ENCODE results near the gene FARP2.

The FARP2 gene

GRCh38 chr2:241364781-241365180 is 8.7 kb downstream of the FARP2 start:
- H3K36me3 ChIP-seq (ENCODE audit: insufficient read depth), result no peaks in the 10 kb centered on the region
- H2AFZ ChIP-seq (ENCODE audit: low read depth), result no peak overlapping the region
- H3K79me2 ChIP-seq (ENCODE audit: insufficient read depth, low read depth), result peaks cover 63% of the 10 kb centered on the region
- no peak overlapping the region for H3K4me3 ChIP-seq (IDR thresholded peaks at IDR 0.05; ENCODE audit: insufficient read depth, low read depth, low read length)
- no peaks in the 10 kb centered on the region; the same call in 1 of the 2 replicates for H4K20me1 ChIP-seq (ENCODE audit: insufficient read depth)
- no peak overlapping the region for H3K27ac ChIP-seq
- H3K4me1 ChIP-seq (ENCODE audit: low read depth, poor library complexity, severe bottlenecking), result peaks cover 56% of the 10 kb centered on the region
- TF ChIP-seq CTCF (conservative IDR thresholded peaks at IDR 0.05; ENCODE audit: low read depth, low read length), result no peak
- H3K9ac ChIP-seq, result no peak overlapping the region
- H3K27me3 ChIP-seq (ENCODE audit: insufficient read depth, low read depth), result no peaks in the 10 kb centered on the region
- H3K4me2 ChIP-seq, result no peak overlapping the region

GRCh38 chr2:241366678-241367077 is 10.6 kb downstream of the FARP2 start:
- Histone ChIP-seq H3K4me1 (ENCODE audit: low read depth, poor library complexity, severe bottlenecking) (peaks cover 48% of the 10 kb centered on the region), H3K27me3 (ENCODE audit: insufficient read depth, low read depth) (no peaks in the 10 kb centered on the region), H3K36me3 (ENCODE audit: insufficient read depth) (no peaks in the 10 kb centered on the region), H3K4me2 (peak overlapping the region; percentile 44; the same call in 1 of the 2 replicates), H3K4me3 (IDR thresholded peaks at IDR 0.05; ENCODE audit: insufficient read depth, low read depth, low read length) (no peak overlapping the region), H2AFZ (ENCODE audit: low read depth) (no peak overlapping the region), H3K27ac (peak overlapping the region; percentile 20; the same call in 1 of the 2 replicates), H4K20me1 (ENCODE audit: insufficient read depth) (peaks cover 3% of the 10 kb centered on the region; the same call in 1 of the 2 replicates), H3K79me2 (ENCODE audit: insufficient read depth, low read depth) (peaks cover 63% of the 10 kb centered on the region; the same call in 1 of the 2 replicates), H3K9ac (no peak overlapping the region)
- TF ChIP-seq CTCF (conservative IDR thresholded peaks at IDR 0.05; ENCODE audit: low read depth, low read length), result no peak

- Histone ChIP-seq H3K27me3 (ENCODE audit: insufficient read depth, low read depth) (no peaks in the 10 kb centered on the region), H3K9ac (no peak overlapping the region), H3K27ac (no peak overlapping the region), H3K4me3 (IDR thresholded peaks at IDR 0.05; ENCODE audit: insufficient read depth, low read depth, low read length) (no peak overlapping the region), H3K79me2 (ENCODE audit: insufficient read depth, low read depth) (peaks cover 79% of the 10 kb centered on the region; the same call in 1 of the 2 replicates), H2AFZ (ENCODE audit: low read depth) (no peak overlapping the region), H3K4me1 (ENCODE audit: low read depth, poor library complexity, severe bottlenecking) (peaks cover 53% of the 10 kb centered on the region), H3K36me3 (ENCODE audit: insufficient read depth) (no peaks in the 10 kb centered on the region), H4K20me1 (ENCODE audit: insufficient read depth) (peaks cover 7% of the 10 kb centered on the region; the same call in 1 of the 2 replicates), H3K4me2 (no peak overlapping the region)
- no peak for TF ChIP-seq CTCF (conservative IDR thresholded peaks at IDR 0.05; ENCODE audit: low read depth, low read length)
Observed at GRCh38 chr2:241368643-241369042, 12.6 kb downstream of the FARP2 start.

- Histone ChIP-seq H3K4me3 (IDR thresholded peaks at IDR 0.05; ENCODE audit: insufficient read depth, low read depth, low read length) (no peak overlapping the region), H4K20me1 (ENCODE audit: insufficient read depth) (peaks cover 7% of the 10 kb centered on the region; the same call in 1 of the 2 replicates), H3K36me3 (ENCODE audit: insufficient read depth) (no peaks in the 10 kb centered on the region), H3K27ac (no peak overlapping the region; the same call in 1 of the 2 replicates), H3K9ac (no peak overlapping the region), H3K27me3 (ENCODE audit: insufficient read depth, low read depth) (no peaks in the 10 kb centered on the region), H3K4me2 (no peak overlapping the region), H3K4me1 (ENCODE audit: low read depth, poor library complexity, severe bottlenecking) (peaks cover 63% of the 10 kb centered on the region), H3K79me2 (ENCODE audit: insufficient read depth, low read depth) (peaks cover 66% of the 10 kb centered on the region; the same call in 1 of the 2 replicates), H2AFZ (ENCODE audit: low read depth) (no peak overlapping the region)
- TF ChIP-seq CTCF (conservative IDR thresholded peaks at IDR 0.05; ENCODE audit: low read depth, low read length), result no peak
Observed at GRCh38 chr2:241372361-241372992, 16.4 kb downstream of the FARP2 start.
